Measurements from ENCODE around the gene CREB3L2.

CREB3L2 gene

DNA sequence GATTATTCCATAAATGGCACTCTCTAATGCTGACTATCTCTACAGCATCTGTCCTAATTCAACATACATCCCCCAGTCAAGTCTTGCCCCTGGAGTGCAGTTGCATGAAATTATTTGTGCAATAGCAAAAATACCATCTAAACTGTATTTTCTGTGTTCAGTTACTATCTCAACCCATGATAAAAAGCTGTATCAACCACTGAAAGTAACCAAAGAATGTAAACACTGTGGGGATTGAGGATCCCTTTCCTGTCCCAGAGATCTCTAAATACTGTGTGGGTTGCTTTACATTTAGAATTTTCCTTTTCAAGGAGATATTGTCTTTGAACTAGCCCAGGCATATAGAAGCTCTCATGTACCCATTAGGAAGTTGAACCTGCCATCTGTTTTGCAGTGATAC is 131.2 kb downstream of the CREB3L2 start:
- DNase-seq (ENCODE audit: low read depth), result no peak

DNA sequence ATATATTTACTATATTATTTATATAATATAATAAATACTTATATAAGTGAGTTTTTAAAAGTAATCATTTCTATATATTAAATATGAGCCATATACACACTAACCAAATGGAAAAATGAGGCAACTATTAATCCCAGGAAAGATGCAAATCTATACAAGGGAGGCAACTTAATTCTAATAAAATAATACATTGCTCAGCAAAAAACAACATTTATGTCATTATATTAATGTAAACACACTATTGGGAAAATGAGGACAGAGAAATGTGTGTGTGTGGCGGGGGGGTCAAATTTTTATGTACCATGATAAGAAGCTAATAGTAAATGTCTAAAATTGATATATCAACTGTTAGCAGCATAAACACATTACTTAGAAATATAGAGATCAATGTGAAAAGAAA is 131.8 kb downstream of the CREB3L2 start:
- no peak for DNase-seq (ENCODE audit: low read depth)

DNA sequence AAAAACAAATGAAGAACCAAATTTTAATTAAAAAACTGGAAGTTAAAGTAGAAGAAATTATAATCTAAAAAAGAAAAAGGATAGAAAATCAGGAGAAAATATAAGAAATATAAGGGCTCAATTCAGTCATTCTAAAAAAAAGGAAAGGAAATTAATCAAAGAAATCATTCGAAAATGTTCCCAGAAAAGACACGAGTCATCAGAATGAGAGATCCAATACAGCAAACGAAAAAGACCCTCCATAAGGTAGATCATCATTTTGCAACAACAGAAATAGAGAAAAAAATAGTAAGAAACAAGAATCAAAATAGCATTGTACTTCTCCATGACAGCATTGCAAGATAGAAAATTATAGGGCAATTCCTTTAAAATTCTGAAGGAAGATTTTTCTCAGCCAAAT is 132.6 kb downstream of the CREB3L2 start:
- no peak for DNase-seq (ENCODE audit: low read depth)

DNA sequence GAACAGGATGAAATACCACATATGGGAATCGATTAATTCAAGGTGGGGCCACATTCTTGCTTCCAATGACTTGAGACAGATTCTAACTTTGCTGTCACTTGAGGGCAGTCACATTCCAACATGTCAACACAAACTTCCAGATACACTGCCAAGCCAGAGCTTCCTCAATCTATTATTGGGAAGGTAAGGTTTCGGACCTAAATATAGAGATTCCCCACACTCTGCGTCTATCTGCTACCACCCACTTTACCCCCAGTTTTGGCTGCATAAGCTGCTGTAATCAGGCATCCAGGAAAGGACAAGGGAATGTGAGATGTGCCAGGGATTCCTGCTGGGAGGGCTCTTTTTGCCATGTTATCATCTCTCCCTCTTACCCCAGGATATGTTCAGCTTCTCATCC is 134.6 kb downstream of the CREB3L2 start:
- DNase-seq (ENCODE audit: low read depth), result no peak

DNA sequence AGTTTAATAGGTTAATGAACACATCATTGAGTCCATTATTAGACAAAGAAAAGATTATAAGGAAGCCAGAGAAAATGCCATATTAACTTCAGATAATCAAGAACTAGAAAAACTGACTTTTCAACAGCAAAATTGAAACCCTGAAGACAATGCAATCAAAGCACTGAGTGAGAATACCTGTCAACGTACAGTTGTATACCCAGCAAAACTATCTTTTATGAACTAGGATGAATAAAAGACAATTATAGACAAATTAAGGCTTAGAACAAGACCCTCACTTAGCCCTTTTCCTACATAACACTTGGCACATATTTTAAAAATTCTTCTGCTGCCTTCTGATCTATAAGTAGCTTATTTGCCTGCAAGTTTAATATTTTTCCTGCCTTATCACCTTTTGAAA is 136.1 kb downstream of the CREB3L2 start:
- DNase-seq (ENCODE audit: low read depth), result no peak

DNA sequence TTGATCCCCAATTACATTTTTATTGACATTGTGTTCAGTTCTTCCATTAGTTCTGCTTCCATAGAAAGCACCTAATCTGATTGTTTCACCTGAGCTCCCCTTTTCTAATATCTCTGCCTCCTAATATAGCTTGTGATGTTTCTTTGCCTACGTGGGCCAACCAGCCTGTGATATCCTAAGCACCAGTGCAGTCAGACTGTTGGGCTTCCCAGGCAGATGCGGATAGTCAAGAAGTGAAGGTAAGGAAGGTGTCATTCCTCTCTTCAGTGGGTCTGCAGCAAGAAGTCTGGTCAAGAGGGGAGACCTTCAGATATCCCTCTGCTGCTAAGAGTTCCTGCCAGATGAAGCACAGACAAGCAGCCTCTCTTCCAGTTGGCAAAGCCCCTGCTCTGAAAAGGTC is 138.9 kb downstream of the CREB3L2 start:
- no peak for DNase-seq (ENCODE audit: low read depth)

DNA sequence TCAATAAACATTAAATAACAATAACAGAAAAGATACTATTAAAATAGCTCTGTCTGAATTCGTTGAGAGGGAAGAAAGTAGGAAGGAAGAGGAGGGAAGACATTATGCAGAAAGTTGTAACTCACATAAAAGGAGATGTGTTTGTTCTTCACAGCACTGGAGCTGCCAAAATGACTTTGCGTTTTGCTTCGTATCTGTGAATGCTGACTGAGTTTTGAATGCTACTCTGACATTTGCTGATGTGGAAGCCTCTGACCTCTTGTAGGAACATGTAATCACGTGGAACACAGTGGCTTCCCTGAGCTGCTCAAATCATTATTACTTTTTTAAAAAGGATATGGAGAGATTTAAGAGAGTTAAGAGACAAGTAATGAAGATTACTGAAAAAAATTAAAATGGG is 139.5 kb downstream of the CREB3L2 start:
- DNase-seq (ENCODE audit: low read depth), result no peak

DNA sequence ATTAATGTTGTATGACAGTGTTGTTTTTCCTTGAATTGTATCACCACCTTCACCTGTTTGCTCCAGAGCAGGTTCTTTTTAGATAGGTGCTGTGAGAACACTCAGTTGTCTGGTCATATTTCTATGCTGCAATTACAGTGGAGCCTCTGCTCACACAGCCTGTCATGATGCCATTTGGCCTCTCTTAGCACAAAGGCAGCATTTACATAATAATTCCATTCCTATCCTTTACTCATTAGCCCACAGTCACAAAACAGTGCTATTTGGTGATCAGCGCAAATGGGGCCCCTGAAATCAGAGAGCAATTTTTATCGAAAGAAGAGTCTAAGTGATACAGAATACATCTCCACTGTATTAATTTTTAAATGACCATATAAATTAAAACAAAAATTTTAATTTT is 141.3 kb downstream of the CREB3L2 start:
- no peak for DNase-seq (ENCODE audit: low read depth)

DNA sequence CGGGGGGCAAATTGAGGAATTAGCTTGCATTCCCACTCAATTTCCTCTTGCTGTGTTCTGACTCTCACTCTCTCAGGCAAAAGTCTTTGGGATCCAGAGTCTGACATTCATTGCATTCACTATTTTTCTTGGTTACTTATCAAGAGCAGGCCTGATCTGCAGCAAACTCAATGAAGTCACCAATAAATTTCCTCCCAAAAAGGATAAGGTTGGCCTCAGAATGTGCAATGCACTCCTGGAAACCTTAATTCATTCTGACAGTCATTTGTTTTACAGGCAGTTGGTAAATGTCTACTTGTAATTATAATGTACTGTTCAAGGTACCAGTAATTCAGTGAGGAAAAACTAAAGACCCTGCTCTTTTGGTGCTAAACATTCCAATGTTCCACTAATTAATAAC is 148.8 kb downstream of the CREB3L2 start:
- no peak for DNase-seq (ENCODE audit: low read depth)

DNA sequence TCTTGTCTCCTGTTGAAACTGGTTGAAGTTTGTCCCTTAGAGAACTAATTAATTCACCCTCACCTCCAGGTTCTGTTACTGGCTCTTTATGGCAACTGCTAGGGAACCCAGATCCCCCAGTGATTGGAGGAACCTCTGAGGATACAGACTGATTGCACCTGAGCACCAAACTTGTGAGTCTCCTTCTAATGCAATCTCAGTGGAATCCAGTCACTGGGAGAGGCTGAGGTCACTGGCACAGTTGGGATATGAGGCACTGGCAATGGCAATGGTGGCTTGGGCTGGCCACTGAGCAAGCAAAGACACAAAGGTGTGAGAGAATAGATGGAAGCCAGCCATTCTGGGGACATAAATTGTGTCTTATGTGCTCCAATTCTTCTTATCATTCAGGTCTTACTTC is 149.8 kb downstream of the CREB3L2 start:
- no peak for DNase-seq (ENCODE audit: low read depth)

DNA sequence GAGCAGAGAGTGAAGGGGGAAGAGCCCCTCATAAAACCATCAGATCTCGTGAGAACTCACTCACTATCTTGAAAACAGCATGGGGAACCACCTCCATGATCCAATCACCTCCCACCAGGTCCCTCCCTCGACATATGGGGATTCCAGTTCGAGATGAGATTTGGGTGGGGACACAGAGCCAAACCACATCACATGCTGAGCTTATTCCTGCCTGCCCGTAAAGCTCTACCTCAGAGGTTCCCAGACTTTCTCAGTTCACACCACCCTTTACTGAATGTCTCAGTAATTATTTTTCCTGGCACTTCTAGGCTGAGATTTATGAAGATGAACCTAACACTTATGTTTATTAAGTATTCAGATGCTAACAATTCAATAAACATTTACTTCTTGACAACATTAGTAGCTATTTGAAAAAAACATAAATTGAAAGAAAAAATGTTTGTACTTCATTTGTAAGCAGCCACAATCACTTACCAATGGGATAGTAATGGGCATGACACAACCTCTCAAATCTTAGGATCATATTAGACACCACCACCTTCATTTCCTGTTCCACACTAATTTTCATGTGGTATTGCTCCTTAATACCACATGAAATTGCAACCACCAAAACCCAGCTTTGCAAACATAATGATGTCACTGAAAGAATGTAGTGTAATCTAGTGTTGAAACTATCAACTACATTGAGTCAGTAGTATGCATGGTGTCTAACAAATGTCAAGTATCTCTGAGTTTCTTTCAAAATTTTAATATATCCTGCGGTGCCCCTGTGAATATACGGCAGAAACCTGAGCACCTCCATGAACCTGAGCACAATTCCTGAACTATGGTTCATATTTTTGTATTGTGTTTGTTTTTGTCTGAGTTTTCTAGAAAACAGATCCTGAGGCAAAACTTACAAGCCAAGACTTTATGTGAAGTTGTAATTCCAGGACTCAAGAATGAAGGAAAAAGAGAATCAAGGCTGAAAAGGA is 150.6 kb downstream of the CREB3L2 start:
- no peak for DNase-seq (ENCODE audit: low read depth)

DNA sequence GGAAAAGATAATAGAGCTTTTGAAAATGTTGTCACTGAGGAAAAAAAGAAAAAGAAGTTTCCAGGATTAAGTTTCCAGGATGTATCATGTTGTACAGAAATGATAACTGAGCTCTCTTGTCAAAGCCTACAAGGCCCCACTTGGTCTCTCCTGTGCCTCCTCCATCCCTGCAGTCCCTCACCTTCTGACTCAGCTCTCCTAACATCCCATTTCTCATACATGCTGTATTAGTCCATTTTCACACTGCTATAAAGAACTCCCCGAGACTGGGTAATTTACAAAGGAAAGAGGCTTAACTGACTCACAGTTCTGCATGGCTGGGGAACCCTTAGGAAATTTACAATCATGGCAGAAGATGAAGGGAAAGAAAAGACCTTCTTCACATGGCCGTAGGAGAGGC is 151.3 kb downstream of the CREB3L2 start:
- DNase-seq (ENCODE audit: low read depth), result no peak

DNA sequence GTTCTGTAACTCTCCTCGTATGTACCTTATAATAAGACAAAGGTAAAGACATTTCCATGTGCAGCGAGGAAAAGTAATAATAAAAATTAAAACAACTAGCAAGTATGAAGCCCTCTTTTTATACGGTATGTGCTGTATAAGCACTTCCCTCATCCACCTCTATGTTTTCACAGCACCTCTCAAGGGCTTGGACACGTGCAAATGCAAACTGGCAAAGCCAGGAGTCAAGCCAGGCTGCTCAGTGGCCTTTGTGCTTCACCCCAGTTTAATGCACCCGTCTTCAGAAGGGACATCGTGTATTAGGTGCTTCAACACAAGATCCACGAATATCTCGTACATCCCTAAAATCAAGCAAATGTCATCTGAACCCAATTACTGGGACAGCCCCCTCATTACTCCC is 153.8 kb downstream of the CREB3L2 start:
- no peak for DNase-seq (ENCODE audit: low read depth)

DNA sequence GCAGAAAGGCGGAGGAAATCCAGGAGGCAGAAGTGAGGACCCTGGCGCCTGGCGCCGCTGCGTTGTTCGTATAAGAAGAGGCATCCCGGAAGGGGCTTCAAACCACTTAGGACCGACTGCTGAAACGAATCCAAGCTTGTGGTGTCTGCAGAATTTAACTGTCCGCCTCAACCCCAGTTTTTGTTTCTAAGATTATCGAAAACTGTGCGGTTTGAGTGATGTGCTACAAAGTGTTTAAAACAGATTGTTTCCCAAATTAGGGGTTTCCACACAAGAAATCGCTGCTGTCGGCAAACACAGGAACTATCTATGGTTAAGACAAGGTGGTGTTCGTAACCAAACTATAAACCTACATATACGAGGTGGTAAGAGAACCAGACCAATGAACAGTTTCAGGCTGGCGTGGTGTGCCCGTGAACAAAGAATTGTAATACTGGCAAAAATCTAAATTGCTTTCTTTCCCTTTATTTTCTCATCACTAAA is 154.3 kb downstream of the CREB3L2 start:
- no peak for DNase-seq (ENCODE audit: low read depth)

DNA sequence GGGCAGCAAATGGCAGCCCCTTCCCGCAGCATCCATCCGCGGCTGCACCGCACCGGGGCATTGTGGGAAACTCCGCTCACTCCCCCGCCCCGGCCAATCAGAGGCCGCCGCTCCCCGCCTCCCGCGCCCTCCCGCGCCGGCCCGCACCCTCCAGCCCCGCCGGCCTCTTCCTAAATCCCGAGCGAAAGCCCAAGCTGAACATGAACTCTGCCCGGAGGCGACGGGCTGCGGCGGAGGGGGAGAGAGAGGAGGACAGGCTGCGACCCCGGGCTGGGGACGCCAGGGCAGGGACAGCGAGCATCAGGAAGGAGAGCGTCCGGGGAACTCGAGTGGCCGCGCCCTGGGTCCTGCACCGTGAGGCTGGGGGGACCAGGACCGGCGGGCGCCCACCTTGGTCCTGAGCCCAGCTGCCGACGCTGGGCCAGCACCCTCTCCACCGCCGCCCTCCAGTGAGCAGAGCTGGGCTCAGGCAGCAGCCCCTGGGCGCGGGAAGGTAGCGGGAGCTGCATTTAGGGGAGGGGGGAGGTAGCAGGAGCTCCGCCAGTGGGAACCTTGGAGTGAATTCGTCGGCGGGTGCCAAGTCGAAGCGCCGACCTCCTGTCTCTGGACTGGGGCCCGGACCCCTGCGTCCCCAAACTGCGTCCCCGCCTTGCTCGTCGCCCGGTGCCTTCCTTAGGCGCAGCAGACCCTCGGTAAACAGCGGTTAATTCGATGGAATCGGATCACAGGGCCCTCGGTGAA is 154.9 kb downstream of the CREB3L2 start, which contains the start of gene DGKI:
DGKI (minus strand) TSS at position 148 of the 741 bp plus-strand sequence.
- DNase-seq (ENCODE audit: low read depth), result no peak

DNA sequence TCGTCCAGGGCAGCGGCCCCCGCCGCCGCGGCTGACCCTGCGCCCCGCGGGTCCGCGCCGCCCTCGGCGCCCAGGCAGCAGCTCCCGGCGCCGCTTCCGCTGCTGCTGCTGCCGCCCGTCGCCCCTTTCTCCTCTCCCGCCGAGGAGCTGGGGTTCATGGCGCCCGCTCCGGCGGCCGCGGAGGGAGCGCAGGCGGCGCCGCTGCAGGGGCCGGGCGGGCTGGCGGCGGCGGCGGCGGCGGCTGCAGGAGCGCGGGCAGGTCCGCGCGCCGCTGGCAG is 155.4 kb downstream of the CREB3L2 start:
- DNase-seq (ENCODE audit: low read depth), result no peak

DNA sequence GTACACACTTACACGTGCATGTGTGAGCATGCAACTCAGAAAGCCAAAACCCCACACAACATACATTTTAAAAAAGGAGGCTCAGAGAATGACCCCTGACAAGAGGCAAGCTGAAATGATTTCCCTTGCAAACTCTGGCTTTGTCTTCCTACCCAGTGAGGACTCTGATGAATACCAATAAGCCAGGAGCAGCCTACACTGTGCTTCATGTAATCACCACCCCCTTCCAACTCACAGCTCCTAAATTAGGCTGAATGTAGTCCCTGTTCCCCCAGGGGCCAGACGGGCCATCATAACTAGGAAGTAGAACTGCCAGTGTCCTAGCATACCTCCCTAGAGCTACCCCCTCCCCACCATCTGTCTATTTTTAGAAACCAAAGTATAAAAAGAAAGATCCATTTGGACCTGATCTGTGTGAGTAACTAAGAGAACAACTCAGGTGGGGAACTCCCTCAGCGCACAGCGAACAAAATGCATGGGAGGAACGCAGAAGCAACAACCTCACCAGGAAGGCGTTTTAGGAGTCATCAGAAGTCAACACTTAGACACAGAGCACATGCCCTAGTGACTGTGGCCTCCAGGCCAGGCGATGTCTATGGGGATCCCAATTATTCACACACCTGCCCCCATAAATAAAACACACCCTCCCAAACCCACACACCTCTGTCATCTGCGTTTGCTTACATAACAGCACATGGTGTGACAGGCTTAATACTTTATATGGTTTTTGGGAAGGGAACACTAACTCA is 157.0 kb downstream of the CREB3L2 start:
- no peak for DNase-seq (ENCODE audit: low read depth)

DNA sequence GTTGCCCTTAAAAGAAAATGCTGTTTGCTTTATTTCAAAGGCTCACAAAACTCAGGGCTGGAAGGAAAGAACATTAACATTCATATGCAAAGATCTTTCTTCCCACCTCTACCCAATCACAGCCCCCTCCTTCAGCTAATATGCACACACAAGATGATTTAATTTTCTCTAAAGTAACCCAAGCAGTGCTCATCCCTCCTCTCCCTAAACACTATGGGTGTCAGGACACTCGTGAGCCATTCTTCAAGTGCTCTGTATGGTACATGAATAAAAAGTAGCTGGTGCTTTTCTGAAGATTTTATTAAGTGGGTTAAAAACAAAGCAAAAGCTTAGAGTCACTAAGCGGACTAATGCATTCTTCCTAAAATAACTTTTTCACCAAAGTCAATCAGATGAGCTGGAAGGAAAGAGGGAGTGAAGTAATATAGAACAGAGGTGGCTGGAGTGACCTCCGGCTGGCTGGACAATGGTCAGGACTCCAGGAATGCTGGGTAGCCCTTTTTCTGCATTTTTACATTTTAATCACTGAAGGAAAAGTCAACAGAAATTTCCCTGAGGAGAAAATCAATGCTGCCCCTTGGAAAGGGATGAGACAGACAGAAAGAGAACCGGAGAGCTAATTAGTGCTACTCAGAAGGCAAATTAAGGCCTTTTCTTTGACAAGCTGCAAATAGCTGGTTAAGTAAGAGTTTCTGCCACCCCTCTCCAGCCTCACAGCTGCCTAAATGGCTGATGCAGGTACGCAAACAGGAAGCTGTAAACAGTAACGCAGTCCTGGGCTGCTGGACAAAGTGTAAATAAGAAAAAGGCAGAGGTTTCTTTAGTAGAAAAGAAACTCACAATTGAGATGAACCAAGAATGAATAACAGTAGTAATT is 161.7 kb downstream of the CREB3L2 start:
- no peak for DNase-seq (ENCODE audit: low read depth)

DNA sequence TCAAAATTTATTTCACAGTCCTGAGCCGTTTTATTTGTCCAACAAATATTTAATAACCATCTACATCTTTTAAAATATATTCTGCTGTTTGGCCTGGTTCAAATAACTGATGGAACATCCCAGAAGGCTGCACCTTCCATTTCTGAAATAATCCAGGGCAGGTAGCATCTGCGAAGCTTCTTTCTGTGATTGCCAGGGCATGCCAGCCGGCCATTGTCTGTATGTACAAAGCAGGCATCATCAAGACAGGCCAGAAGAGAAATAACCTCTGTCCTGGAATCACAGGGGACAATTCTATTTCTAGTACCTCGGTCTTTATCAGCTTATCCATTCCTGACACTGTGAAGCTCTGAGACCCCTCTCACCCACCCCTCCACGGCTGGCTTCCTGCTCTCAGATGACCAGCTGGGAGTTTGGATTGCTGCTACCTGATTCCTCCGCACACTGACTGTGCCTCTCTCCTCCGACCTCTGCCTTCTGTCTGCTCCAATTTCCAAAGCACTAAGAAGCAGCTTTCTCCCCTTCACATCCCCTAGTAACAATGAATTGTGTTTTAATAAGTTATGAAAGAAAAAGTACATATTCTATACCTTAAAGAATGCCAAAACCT is 163.1 kb downstream of the CREB3L2 start:
- no peak for DNase-seq (ENCODE audit: low read depth)

DNA sequence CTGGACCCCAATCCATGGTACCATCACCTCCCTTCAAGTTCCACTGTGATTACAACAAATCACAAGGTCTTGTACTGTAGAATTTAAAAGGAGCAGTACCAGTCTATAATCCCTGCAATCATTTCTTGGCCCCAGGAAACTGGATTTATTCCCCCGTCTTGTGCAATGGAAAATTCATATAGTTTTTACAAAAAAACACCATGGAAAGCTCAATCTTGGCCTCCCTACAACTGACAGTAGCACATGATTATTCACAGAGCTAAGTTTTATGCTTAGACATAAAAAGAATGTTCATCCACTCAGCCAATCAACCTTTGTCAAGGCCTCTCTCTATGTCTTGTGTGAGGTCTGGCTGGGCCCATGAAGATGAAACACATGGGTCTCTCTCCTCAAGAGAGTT is 165.3 kb downstream of the CREB3L2 start:
- DNase-seq (ENCODE audit: low read depth), result no peak

DNA sequence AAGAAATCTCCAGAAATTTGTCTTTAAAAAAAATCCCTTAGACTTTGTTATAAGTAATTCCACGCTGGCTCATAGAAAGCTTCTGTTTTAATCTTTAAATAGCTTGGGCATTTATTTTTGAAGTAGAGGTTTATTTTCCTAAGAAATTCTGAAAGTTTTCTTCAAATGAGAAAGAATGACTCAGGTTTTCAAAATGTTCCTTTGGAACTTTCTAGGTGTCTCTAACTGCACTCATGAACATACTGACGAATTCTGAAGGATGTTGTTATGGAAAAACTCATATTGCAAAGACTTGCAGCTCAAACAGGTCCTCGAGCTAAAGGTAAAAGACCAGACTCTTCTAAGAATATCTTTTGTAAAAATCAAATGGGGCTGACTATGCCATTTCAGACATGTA is 165.8 kb downstream of the CREB3L2 start:
- no peak for DNase-seq (ENCODE audit: low read depth)
